ENCODE results near the gene HES3. TPM values are rescaled to one million over a fixed set of nuclear protein-coding genes. Genes with fewer than 3 reads are reported as not detected.

The HES3 gene
- total RNA-seq, 2 experiments from 2014 or later = not detected

DNA sequence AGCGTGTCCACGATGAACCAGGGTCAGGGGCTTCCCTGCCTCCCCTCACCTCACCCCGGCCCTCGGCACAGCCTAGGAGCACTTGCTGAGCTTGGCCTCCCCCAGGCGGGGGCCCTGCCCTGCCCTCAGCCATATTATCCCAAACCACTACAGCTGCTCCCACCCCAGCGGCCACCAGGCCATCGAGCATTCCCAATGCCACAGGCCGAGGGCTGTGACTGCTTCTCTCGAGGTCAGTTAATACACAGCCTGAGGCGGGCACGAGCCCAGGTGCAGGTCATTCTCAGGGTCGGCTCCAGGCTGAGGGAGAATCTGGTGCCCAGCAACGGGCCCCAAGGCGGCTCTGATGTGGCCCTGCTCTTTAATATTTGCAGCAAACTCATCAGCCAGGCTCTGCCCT is 25.3 kb downstream of the HES3 start:
- Histone ChIP-seq H2AFZ (ENCODE audit: low read length) (no peak overlapping the region), H3K4me2 (ENCODE audit: low read length) (no peak overlapping the region), H4K20me1 (ENCODE audit: insufficient read depth, low read length) (no peaks in the 10 kb centered on the region), H3K4me1 (ENCODE audit: insufficient read depth, low read length, poor library complexity, severe bottlenecking) (no peaks in the 10 kb centered on the region), H3K4me3 (ENCODE audit: low read depth, low read length, poor library complexity, severe bottlenecking) (no peak overlapping the region), H3K36me3 (ENCODE audit: insufficient read depth, low read length) (no peaks in the 10 kb centered on the region), H3K79me2 (ENCODE audit: insufficient read depth, low read depth, low read length) (no peaks in the 10 kb centered on the region), H3K9me3 (ENCODE audit: low read length) (no peaks in the 10 kb centered on the region), H3K27ac (ENCODE audit: low read depth, low read length, poor library complexity, severe bottlenecking) (no peak overlapping the region), H3K9me2 (ENCODE audit: insufficient read depth, low read length) (no peaks in the 10 kb centered on the region)
- ChIA-PET CTCF (ENCODE audit: unreplicated experiment) (no interaction called here), POLR2A (no interaction called here)
- DNase-seq (ENCODE audit: low spot score) = no peak
- intact Hi-C loops (cut with micrococcal nuclease; ENCODE audit: unreplicated experiment) = no loop called here
- BruUV-seq (replicated peaks) = no TSS peak
- TF ChIP-seq EZH2phosphoT487 (IDR thresholded peaks at IDR 0.05; ENCODE audit: borderline replicate concordance, low read depth, low read length) = no peak
- TF ChIP-seq, protein P1, sequence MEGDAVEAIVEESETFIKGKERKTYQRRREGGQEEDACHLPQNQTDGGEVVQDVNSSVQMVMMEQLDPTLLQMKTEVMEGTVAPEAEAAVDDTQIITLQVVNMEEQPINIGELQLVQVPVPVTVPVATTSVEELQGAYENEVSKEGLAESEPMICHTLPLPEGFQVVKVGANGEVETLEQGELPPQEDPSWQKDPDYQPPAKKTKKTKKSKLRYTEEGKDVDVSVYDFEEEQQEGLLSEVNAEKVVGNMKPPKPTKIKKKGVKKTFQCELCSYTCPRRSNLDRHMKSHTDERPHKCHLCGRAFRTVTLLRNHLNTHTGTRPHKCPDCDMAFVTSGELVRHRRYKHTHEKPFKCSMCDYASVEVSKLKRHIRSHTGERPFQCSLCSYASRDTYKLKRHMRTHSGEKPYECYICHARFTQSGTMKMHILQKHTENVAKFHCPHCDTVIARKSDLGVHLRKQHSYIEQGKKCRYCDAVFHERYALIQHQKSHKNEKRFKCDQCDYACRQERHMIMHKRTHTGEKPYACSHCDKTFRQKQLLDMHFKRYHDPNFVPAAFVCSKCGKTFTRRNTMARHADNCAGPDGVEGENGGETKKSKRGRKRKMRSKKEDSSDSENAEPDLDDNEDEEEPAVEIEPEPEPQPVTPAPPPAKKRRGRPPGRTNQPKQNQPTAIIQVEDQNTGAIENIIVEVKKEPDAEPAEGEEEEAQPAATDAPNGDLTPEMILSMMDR (conservative IDR thresholded peaks at IDR 0.05; ENCODE audit: low read length) = no peak

DNA sequence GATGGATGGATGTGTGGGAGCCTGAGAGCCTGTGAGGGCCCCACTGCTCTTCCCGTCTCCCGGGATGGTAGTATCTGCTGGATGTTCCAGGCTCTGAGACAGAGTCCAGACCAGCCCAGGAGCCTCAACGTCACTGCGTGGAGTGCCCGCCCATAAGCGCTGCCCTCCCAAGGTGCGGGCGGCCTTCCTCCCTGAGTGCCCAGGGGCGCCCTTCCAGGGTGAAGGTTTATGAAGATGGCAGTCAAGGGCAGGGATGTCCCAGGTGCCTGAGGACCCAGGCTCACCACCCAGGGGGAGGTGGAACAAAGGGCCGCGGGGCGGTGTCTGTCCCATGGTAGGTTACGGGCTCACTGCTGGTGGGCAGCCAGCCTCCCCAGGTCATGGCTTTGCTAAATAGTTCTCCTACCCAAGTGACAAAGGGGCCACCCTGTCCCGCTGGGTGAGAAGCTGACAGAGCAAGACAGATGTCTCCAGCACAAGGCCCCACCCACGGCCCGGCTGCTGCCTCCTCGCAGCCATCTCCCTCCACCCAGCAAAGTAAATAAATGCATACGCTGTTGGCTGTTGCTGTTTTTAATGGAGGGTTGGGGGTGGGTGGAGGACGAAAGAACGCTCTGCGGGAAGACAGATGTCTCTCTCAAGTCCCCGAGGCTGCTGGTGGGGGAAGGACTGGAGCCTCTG is 25.9 kb downstream of the HES3 start:
- TF ChIP-seq EZH2phosphoT487 (IDR thresholded peaks at IDR 0.05; ENCODE audit: borderline replicate concordance, low read depth, low read length) = no peak
- no peak overlapping the region for H3K4me3 ChIP-seq (ENCODE audit: low read depth, low read length, poor library complexity, severe bottlenecking)
- H3K36me3 ChIP-seq (ENCODE audit: insufficient read depth, low read length) = no peaks in the 10 kb centered on the region
- no peaks in the 10 kb centered on the region for H3K79me2 ChIP-seq (ENCODE audit: insufficient read depth, low read depth, low read length)
- CTCF ChIA-PET (ENCODE audit: unreplicated experiment) = no interaction called here
- no peaks in the 10 kb centered on the region for H3K4me1 ChIP-seq (ENCODE audit: insufficient read depth, low read length, poor library complexity, severe bottlenecking)
- intact Hi-C loops (cut with micrococcal nuclease; ENCODE audit: unreplicated experiment) = no loop called here
- no TSS peak for BruUV-seq (replicated peaks)
- no peaks in the 10 kb centered on the region for H4K20me1 ChIP-seq (ENCODE audit: insufficient read depth, low read length)
- H3K9me2 ChIP-seq (ENCODE audit: insufficient read depth, low read length) = no peaks in the 10 kb centered on the region
- DNase-seq (ENCODE audit: low spot score) = no peak
- POLR2A ChIA-PET = no interaction called here
- H2AFZ ChIP-seq (ENCODE audit: low read length) = no peak overlapping the region
- no peak overlapping the region for H3K27ac ChIP-seq (ENCODE audit: low read depth, low read length, poor library complexity, severe bottlenecking)
- H3K9me3 ChIP-seq (ENCODE audit: low read length) = no peaks in the 10 kb centered on the region
- no peak overlapping the region for H3K4me2 ChIP-seq (ENCODE audit: low read length)

GRCh38 chr1:6270401-6270800 is 26.4 kb downstream of the HES3 start:
- Histone ChIP-seq H3K4me2 (ENCODE audit: low read length) (no peak overlapping the region), H4K20me1 (ENCODE audit: insufficient read depth, low read length) (no peaks in the 10 kb centered on the region), H3K36me3 (ENCODE audit: insufficient read depth, low read length) (no peaks in the 10 kb centered on the region), H3K9me3 (ENCODE audit: low read length) (no peaks in the 10 kb centered on the region), H3K9me2 (ENCODE audit: insufficient read depth, low read length) (no peaks in the 10 kb centered on the region), H3K4me3 (ENCODE audit: low read depth, low read length, poor library complexity, severe bottlenecking) (no peak overlapping the region), H2AFZ (ENCODE audit: low read length) (no peak overlapping the region), H3K27ac (ENCODE audit: low read depth, low read length, poor library complexity, severe bottlenecking) (no peak overlapping the region), H3K79me2 (ENCODE audit: insufficient read depth, low read depth, low read length) (no peaks in the 10 kb centered on the region), H3K4me1 (ENCODE audit: insufficient read depth, low read length, poor library complexity, severe bottlenecking) (no peaks in the 10 kb centered on the region)
- TF ChIP-seq, protein P1 (conservative IDR thresholded peaks at IDR 0.05; ENCODE audit: low read length) = no peak
- TF ChIP-seq EZH2phosphoT487 (IDR thresholded peaks at IDR 0.05; ENCODE audit: borderline replicate concordance, low read depth, low read length) = no peak
- no TSS peak for BruUV-seq (replicated peaks)
- ChIA-PET CTCF (ENCODE audit: unreplicated experiment) (no interaction called here), POLR2A (no interaction called here)
- intact Hi-C loops (cut with micrococcal nuclease; ENCODE audit: unreplicated experiment) = no loop called here
- DNase-seq (ENCODE audit: low spot score) = no peak
